Mesodermal cell (in vitro differentiated cells): ENCODE measurements around the gene DAP.
A peak's percentile ranks its signal among the peaks of the same experiment; 100 is the strongest.

Source experiments
- H3K27ac ChIP-seq: 2 replicates; pipeline ENCODE4 v1.7.0; 2013; ENCODE audit warnings: mild to moderate bottlenecking, low read depth, low read length, moderate library complexity; ENCODE audit not compliant: severe bottlenecking
- H3K36me3 ChIP-seq: 2 replicates; pipeline ENCODE4 v1.7.1; 2013; ENCODE audit warnings: mild to moderate bottlenecking, low read length, moderate library complexity; ENCODE audit not compliant: control insufficient read depth, insufficient read depth
- H3K4me1 ChIP-seq: one replicate; pipeline ENCODE4 v1.7.1; 2013; ENCODE audit warnings: mild to moderate bottlenecking, low read length; ENCODE audit not compliant: insufficient read depth, control insufficient read depth, poor library complexity, severe bottlenecking
- H3K4me3 ChIP-seq: 2 replicates; pipeline ENCODE4 v1.7.0; 2013; ENCODE audit warnings: low read length, control low read depth, mild to moderate bottlenecking; ENCODE audit not compliant: insufficient read depth, poor library complexity, severe bottlenecking; ENCODE audit errors: extremely low read depth
- H3K9me3 ChIP-seq: 2 replicates; pipeline ENCODE4 v1.7.1; 2013; ENCODE audit warnings: mild to moderate bottlenecking, low read length, moderate library complexity; ENCODE audit not compliant: control insufficient read depth
- WGBS, 2 experiments: methylation state at CpG; one replicate each; pipeline ENCODE4 v1.1.5; 2013; ENCODE audit warnings: missing lambda C conversion rate in 2 of 2; ENCODE audit not compliant: insufficient coverage in 2 of 2; 5-methylcytosine and 5-hydroxymethylcytosine counted together

The DAP gene

GRCh38 chr5:10734037-10734709 lies 26.9 kb downstream of the DAP start:
- Histone ChIP-seq H3K4me1 (peaks cover 5% of the 10 kb centered on the region), H3K27ac (peak overlapping the region; percentile 11), H3K9me3 (peaks cover under 1% of the 10 kb centered on the region), H3K36me3 (peaks cover 55% of the 10 kb centered on the region), H3K4me3 (no peak overlapping the region)
- WGBS, 2 experiments, result 90 to 98% methylated on average over 6 to 7 of the region's 11 CpGs

GRCh38 chr5:10733426-10733825 lies 27.6 kb downstream of the DAP start:
- Histone ChIP-seq H3K27ac (no peak overlapping the region), H3K9me3 (no peaks in the 10 kb centered on the region), H3K36me3 (peaks cover 55% of the 10 kb centered on the region), H3K4me3 (no peak overlapping the region), H3K4me1 (peaks cover 5% of the 10 kb centered on the region)
- WGBS, 2 experiments, result no CpG with 5 or more reads among the region's 2 CpGs

- Histone ChIP-seq H3K27ac (no peak overlapping the region), H3K4me1 (peaks cover 5% of the 10 kb centered on the region)
- 89 to 100% methylated on average over 1 of the region's 1 CpG for WGBS, 2 experiments
Measured at GRCh38 chr5:10731913-10732312, 29.1 kb downstream of the DAP start.

GRCh38 chr5:10730043-10730351 lies 31.0 kb downstream of the DAP start:
- no peaks in the 10 kb centered on the region for H3K9me3 ChIP-seq
- peaks cover 18% of the 10 kb centered on the region for H3K4me1 ChIP-seq
- peaks cover 63% of the 10 kb centered on the region for H3K36me3 ChIP-seq
- 98% methylated on average over 4 of the region's 4 CpGs; no CpG with 5 or more reads in 1 of the 2 experiments for WGBS, 2 experiments
- H3K27ac ChIP-seq, result no peak overlapping the region
- H3K4me3 ChIP-seq, result no peak overlapping the region

More at GRCh38 chr5:10731913-10732312, 29.1 kb downstream of the DAP start:
- Histone ChIP-seq H3K4me3 (no peak overlapping the region), H3K36me3 (peaks cover 60% of the 10 kb centered on the region), H3K9me3 (no peaks in the 10 kb centered on the region)

- H3K4me3 ChIP-seq, result no peak overlapping the region
- H3K27ac ChIP-seq, result no peak overlapping the region
- H3K4me1 ChIP-seq, result peaks cover 23% of the 10 kb centered on the region
- peaks cover 68% of the 10 kb centered on the region for H3K36me3 ChIP-seq
- WGBS, 2 experiments, result 97 to 98% methylated on average over 9 of the region's 9 CpGs
- no peaks in the 10 kb centered on the region for H3K9me3 ChIP-seq
Measured at GRCh38 chr5:10729320-10730042, 31.6 kb downstream of the DAP start.

GRCh38 chr5:10728679-10729078 lies 32.4 kb downstream of the DAP start:
- H3K36me3 ChIP-seq, result peaks cover 75% of the 10 kb centered on the region
- no peak overlapping the region for H3K27ac ChIP-seq
- H3K9me3 ChIP-seq, result no peaks in the 10 kb centered on the region
- H3K4me1 ChIP-seq, result peaks cover 27% of the 10 kb centered on the region
- no peak overlapping the region for H3K4me3 ChIP-seq
- WGBS, 2 experiments, result 71 to 85% methylated on average over 1 to 3 of the region's 6 CpGs

- Histone ChIP-seq H3K4me3 (no peak overlapping the region), H3K9me3 (no peaks in the 10 kb centered on the region), H3K27ac (no peak overlapping the region), H3K4me1 (peaks cover 32% of the 10 kb centered on the region), H3K36me3 (peaks cover 74% of the 10 kb centered on the region)
- WGBS, 2 experiments, result 100% methylated on average over 1 of the region's 3 CpGs
Measured at GRCh38 chr5:10727861-10728260, 33.2 kb downstream of the DAP start.

GRCh38 chr5:10726913-10727517 lies 34.0 kb downstream of the DAP start:
- Histone ChIP-seq H3K4me1 (peaks cover 32% of the 10 kb centered on the region), H3K4me3 (no peak overlapping the region), H3K27ac (no peak overlapping the region), H3K9me3 (no peaks in the 10 kb centered on the region), H3K36me3 (peaks cover 72% of the 10 kb centered on the region)
- 95 to 97% methylated on average over 6 to 8 of the region's 8 CpGs for WGBS, 2 experiments

GRCh38 chr5:10726179-10726912 lies 34.7 kb downstream of the DAP start:
- Histone ChIP-seq H3K4me1 (peaks cover 32% of the 10 kb centered on the region), H3K36me3 (peaks cover 72% of the 10 kb centered on the region), H3K9me3 (no peaks in the 10 kb centered on the region), H3K4me3 (no peak overlapping the region), H3K27ac (no peak overlapping the region)
- 83 to 89% methylated on average over 6 to 9 of the region's 10 CpGs for whole genome bisulfite sequencing, 2 experiments

- peaks cover 32% of the 10 kb centered on the region for H3K4me1 ChIP-seq
- peaks cover 76% of the 10 kb centered on the region for H3K36me3 ChIP-seq
- H3K27ac ChIP-seq, result peak overlapping the region; percentile 89
- no peaks in the 10 kb centered on the region for H3K9me3 ChIP-seq
- no CpG with 5 or more reads among the region's 1 CpG for WGBS, 2 experiments
- H3K4me3 ChIP-seq, result no peak overlapping the region
Measured at GRCh38 chr5:10725636-10726035, 35.4 kb downstream of the DAP start.
